PC-9 (cell line): Measurements from ENCODE around the gene ARPC1B.

Experiments used
- EZH2 ChIP-seq: fragments of 200-600 bp; sonication (generic); IDR thresholded peaks from 2 replicates; pipeline ENCODE4 v1.8.0; 2017; ENCODE audit warnings: antibody characterized with exemption, low read depth
- TF ChIP-seq, protein P1 (sequence below): fragments of 200-600 bp; sonication (generic); conservative IDR thresholded peaks from 2 replicates; pipeline ENCODE4 v1.6.1; 2017; ENCODE audit warnings: mixed run types, antibody characterized with exemption, mild to moderate bottlenecking, moderate library complexity

DNA sequence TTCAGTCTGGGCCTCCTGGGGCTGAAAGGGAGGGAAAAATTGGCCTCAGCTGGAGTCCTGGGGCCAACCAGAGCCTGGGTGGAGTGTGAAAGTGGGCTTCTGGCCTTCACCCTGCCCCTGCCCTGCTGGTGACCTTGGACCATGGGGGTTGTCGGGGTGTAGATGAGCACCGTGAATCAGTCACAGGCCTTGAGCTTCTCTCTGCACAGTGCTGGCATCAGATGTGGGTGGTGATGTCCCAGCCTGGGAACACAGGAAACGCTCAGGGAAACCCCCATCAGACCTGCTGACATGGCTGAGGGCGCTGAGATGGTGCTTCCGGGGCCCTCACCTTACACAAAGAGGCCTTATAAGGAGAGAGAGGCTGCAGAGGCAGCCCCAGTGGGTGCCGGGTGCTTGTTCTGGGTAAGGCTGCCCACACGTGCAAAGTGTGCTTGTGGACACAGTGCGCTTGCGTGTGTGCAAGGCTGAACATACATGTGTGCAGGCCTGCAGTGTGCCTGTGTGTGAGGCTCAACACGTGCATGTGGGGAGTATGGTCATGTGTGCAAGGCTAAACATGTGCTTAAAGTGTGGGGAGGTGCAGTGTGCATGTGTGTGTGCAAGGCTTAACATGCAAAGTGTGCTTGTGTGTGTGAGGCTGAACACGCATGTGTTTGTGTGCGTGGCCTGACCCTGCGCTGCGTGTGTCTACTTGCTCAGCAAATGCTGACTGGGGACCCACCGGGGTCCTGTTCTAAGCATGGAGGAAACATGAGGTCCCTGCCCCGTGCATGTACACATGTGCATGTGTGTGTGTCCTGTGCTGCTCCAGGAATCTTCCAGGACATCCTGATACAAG lies 6.5 kb downstream of the ARPC1B start:
- TF ChIP-seq, protein P1, sequence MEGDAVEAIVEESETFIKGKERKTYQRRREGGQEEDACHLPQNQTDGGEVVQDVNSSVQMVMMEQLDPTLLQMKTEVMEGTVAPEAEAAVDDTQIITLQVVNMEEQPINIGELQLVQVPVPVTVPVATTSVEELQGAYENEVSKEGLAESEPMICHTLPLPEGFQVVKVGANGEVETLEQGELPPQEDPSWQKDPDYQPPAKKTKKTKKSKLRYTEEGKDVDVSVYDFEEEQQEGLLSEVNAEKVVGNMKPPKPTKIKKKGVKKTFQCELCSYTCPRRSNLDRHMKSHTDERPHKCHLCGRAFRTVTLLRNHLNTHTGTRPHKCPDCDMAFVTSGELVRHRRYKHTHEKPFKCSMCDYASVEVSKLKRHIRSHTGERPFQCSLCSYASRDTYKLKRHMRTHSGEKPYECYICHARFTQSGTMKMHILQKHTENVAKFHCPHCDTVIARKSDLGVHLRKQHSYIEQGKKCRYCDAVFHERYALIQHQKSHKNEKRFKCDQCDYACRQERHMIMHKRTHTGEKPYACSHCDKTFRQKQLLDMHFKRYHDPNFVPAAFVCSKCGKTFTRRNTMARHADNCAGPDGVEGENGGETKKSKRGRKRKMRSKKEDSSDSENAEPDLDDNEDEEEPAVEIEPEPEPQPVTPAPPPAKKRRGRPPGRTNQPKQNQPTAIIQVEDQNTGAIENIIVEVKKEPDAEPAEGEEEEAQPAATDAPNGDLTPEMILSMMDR = no peak
- no peak for TF ChIP-seq EZH2
